ENCODE results near the gene RPS3A.

The RPS3A gene

DNA sequence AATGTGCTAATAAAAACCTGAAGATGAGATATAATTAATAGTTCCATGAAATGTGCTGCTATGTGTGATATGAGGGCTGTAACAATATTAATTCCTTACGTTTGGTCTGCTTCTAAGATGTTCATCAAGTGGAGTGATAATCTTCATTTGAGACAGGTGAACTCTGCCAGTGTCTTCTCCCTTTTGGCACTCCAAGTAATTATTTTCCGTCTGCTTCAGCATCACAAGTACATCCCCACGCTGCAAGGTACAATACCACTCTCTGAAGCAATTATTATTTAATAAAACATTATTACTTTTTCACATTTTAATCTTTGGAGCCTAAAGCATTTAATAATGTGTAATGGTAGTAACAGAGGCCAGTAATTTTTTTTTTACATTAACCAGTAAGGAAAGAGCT is 44.4 kb downstream of the RPS3A start (continued):
- TF ChIP-seq, protein P1, sequence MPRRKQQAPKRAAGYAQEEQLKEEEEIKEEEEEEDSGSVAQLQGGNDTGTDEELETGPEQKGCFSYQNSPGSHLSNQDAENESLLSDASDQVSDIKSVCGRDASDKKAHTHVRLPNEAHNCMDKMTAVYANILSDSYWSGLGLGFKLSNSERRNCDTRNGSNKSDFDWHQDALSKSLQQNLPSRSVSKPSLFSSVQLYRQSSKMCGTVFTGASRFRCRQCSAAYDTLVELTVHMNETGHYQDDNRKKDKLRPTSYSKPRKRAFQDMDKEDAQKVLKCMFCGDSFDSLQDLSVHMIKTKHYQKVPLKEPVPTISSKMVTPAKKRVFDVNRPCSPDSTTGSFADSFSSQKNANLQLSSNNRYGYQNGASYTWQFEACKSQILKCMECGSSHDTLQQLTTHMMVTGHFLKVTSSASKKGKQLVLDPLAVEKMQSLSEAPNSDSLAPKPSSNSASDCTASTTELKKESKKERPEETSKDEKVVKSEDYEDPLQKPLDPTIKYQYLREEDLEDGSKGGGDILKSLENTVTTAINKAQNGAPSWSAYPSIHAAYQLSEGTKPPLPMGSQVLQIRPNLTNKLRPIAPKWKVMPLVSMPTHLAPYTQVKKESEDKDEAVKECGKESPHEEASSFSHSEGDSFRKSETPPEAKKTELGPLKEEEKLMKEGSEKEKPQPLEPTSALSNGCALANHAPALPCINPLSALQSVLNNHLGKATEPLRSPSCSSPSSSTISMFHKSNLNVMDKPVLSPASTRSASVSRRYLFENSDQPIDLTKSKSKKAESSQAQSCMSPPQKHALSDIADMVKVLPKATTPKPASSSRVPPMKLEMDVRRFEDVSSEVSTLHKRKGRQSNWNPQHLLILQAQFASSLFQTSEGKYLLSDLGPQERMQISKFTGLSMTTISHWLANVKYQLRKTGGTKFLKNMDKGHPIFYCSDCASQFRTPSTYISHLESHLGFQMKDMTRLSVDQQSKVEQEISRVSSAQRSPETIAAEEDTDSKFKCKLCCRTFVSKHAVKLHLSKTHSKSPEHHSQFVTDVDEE (CRISPR knock-in tag; IDR thresholded peaks at IDR 0.05), result no peak
- no peak for TF ChIP-seq ZNF565 (CRISPR knock-in tag; conservative IDR thresholded peaks at IDR 0.05; ENCODE audit: low read depth)

- TF ChIP-seq ZFP3 (CRISPR knock-in tag; IDR thresholded peaks at IDR 0.05) (no peak), ESRRG (CRISPR knock-in tag; IDR thresholded peaks at IDR 0.05) (no peak), OSR1 (CRISPR knock-in tag; IDR thresholded peaks at IDR 0.05) (no peak), ZFP30 (CRISPR knock-in tag; IDR thresholded peaks at IDR 0.05) (no peak), TCF4 (CRISPR knock-in tag; IDR thresholded peaks at IDR 0.05; ENCODE audit: borderline replicate concordance) (no peak)
- TF ChIP-seq, protein P1 (CRISPR knock-in tag; IDR thresholded peaks at IDR 0.05), result no peak
- ATAC-seq, result no peak
Observed at GRCh38 chr4:151144329-151145072, 45.1 kb downstream of the RPS3A start.

GRCh38 chr4:151147000-151147399 is 47.6 kb downstream of the RPS3A start:
- no peak for TF ChIP-seq ZC3H10 (CRISPR knock-in tag; IDR thresholded peaks at IDR 0.05)
- TF ChIP-seq ISL1 (CRISPR knock-in tag; IDR thresholded peaks at IDR 0.05), result no peak
- no peak for TF ChIP-seq ZFP30 (CRISPR knock-in tag; IDR thresholded peaks at IDR 0.05)
- TF ChIP-seq RARB (CRISPR knock-in tag; IDR thresholded peaks at IDR 0.05), result no peak
- no peak for TF ChIP-seq ZNF70 (CRISPR knock-in tag; IDR thresholded peaks at IDR 0.05)
- no peak for ATAC-seq

DNA sequence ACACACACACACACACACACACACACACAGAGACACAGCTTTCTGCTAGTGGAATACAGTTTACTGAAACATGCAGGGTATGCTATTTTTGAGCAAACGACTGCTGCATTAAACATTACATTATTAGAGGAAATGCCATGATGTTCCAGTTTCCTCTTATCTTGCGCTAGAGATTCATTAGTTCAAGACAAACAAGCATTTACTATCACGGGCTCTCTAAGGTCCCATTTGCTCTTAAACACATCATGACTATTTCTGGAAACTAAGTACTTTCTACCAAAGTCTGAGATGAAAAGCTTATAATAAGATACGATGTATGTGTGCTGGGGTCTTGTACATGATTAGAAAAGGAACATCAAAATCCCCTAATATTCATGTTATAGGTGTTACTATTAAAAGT is 48.8 kb downstream of the RPS3A start:
- TF ChIP-seq GLIS3 (CRISPR knock-in tag; IDR thresholded peaks at IDR 0.05) (no peak), CREB5 (CRISPR knock-in tag; IDR thresholded peaks at IDR 0.05; ENCODE audit: low read depth) (no peak), BACH2 (CRISPR knock-in tag; IDR thresholded peaks at IDR 0.05; ENCODE audit: borderline replicate concordance) (no peak), CSDC2 (CRISPR knock-in tag; IDR thresholded peaks at IDR 0.05) (no peak), ESRRG (CRISPR knock-in tag; IDR thresholded peaks at IDR 0.05) (no peak), RARB (CRISPR knock-in tag; IDR thresholded peaks at IDR 0.05) (no peak), SNAI2 (CRISPR knock-in tag; IDR thresholded peaks at IDR 0.05) (no peak), ZNF8 (CRISPR knock-in tag; IDR thresholded peaks at IDR 0.05) (no peak), ZFP30 (CRISPR knock-in tag; IDR thresholded peaks at IDR 0.05) (no peak), ZNF70 (CRISPR knock-in tag; IDR thresholded peaks at IDR 0.05) (no peak), ISL1 (CRISPR knock-in tag; IDR thresholded peaks at IDR 0.05) (no peak)
- TF ChIP-seq, protein P1 (CRISPR knock-in tag; IDR thresholded peaks at IDR 0.05), result no peak
- no peak for ATAC-seq
